RWPE2 (cell line): ENCODE results near the gene KAT8.

Experiments used
- ATAC-seq: fragments of 200-7000 bp; cut with Tn5 transposase; 3 replicates; pipeline ENCODE4 v1.9.1; 2021; ENCODE audit warnings: low read depth
- DNase-seq: peaks from one replicate; pipeline ENCODE4 v3.0.0-alpha.2; 2020; ENCODE audit warnings: low spot score
- H3K27ac ChIP-seq: fragments of 450-650 bp; 2 replicates; pipeline ENCODE4 v1.5.1; 2017; ENCODE audit warnings: mild to moderate bottlenecking; ENCODE audit not compliant: poor library complexity, severe bottlenecking
- H3K27me3 ChIP-seq: fragments of 250-450 bp; sonication (Bioruptor Pico); 2 replicates; pipeline ENCODE4 v1.5.1; 2021; ENCODE audit warnings: mild to moderate bottlenecking, moderate library complexity; ENCODE audit not compliant: insufficient read depth, poor library complexity, severe bottlenecking
- H3K36me3 ChIP-seq: fragments of 250-450 bp; sonication (Bioruptor Pico); 2 replicates; pipeline ENCODE4 v1.5.1; 2020; ENCODE audit warnings: low read depth, mild to moderate bottlenecking, moderate library complexity
- H3K4me1 ChIP-seq: fragments of 250-450 bp; sonication (Bioruptor Pico); 2 replicates; pipeline ENCODE4 v1.5.1; 2021; ENCODE audit warnings: mild to moderate bottlenecking, moderate library complexity; ENCODE audit not compliant: insufficient read depth, poor library complexity, severe bottlenecking
- H3K4me3 ChIP-seq: fragments of 250-450 bp; sonication (Bioruptor Pico); 2 replicates; pipeline ENCODE4 v1.5.1; 2021; ENCODE audit warnings: mild to moderate bottlenecking, moderate library complexity; ENCODE audit not compliant: severe bottlenecking
- H3K9me3 ChIP-seq: fragments of 250-450 bp; sonication (Bioruptor Pico); 2 replicates; pipeline ENCODE4 v1.5.1; 2021; ENCODE audit warnings: mild to moderate bottlenecking, moderate library complexity; ENCODE audit not compliant: severe bottlenecking
- TF ChIP-seq, protein P1 (sequence below): fragments of 450-650 bp; IDR thresholded peaks from one replicate; pipeline ENCODE4 v1.5.1; 2017; ENCODE audit warnings: mild to moderate bottlenecking, moderate library complexity; ENCODE audit not compliant: poor library complexity, severe bottlenecking

KAT8 gene

DNA sequence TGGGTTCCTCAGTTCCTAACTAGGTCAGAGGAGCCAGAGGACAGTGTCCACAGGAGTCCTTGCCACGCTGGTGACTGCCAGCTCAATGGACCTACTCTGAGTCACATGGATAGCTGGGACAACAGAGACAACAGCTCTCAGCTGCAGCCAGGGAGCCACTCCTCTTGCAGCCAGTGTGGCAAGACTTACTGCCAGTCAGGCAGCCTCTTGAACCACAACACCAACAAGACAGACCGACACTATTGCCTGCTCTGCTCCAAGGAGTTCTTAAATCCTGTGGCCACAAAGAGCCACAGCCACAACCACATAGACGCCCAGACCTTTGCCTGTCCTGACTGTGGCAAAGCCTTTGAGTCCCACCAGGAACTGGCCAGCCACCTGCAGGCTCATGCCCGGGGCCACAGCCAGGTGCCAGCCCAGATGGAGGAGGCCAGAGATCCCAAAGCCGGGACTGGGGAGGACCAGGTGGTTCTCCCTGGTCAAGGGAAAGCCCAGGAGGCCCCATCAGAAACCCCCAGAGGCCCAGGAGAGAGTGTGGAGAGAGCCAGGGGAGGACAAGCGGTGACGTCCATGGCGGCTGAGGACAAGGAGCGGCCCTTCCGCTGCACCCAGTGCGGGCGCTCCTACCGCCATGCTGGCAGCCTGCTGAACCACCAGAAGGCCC lies 36.6 kb upstream of the KAT8 start:
- Histone ChIP-seq H3K27ac (no peak overlapping the region), H3K4me3 (no peak overlapping the region), H3K27me3 (no peaks in the 10 kb centered on the region), H3K36me3 (peaks cover 53% of the 10 kb centered on the region), H3K4me1 (no peaks in the 10 kb centered on the region), H3K9me3 (no peaks in the 10 kb centered on the region)
- peak; percentile 51 for DNase-seq
- TF ChIP-seq, protein P1, sequence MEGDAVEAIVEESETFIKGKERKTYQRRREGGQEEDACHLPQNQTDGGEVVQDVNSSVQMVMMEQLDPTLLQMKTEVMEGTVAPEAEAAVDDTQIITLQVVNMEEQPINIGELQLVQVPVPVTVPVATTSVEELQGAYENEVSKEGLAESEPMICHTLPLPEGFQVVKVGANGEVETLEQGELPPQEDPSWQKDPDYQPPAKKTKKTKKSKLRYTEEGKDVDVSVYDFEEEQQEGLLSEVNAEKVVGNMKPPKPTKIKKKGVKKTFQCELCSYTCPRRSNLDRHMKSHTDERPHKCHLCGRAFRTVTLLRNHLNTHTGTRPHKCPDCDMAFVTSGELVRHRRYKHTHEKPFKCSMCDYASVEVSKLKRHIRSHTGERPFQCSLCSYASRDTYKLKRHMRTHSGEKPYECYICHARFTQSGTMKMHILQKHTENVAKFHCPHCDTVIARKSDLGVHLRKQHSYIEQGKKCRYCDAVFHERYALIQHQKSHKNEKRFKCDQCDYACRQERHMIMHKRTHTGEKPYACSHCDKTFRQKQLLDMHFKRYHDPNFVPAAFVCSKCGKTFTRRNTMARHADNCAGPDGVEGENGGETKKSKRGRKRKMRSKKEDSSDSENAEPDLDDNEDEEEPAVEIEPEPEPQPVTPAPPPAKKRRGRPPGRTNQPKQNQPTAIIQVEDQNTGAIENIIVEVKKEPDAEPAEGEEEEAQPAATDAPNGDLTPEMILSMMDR = no peak
- ATAC-seq = no peak

DNA sequence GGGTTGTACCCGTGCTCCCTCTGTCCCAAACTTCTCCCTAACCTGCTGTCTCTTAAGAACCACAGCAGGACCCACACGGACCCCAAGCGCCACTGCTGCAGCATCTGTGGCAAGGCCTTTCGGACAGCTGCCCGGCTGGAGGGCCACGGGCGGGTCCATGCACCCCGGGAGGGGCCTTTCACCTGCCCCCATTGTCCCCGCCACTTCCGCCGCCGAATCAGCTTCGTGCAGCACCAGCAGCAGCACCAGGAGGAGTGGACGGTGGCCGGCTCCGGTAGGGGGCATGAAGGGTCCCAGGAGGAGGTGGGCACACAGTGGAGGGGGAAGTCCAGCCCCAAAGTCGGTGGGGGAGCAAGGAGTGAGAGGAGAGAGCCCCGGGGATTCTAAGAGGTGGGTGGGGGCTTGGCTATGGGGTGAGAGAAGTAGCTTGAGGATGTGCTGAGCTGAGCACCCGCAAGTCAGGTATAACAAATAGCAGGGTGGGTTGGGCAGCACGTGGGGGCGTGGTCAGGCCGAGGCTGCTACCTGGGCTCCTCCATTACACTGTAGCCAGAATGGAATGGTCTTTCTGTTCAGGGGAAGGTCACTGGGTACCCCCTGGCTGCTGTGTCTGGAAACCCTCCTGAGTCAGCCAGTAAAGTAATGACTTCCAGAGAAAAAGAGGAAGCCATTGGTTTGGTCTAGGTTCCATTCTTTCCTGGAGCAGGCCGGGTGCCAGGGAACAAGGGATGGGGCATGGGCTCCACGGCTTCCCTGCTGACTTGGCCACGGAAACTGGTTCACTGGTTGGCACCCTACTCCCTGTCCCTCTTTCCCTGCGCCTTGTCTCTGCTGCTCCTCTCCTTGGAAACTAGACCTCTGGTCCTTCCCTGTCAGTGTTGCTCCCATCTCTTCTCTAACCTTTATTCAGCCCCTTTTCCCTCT lies 35.8 kb upstream of the KAT8 start:
- Histone ChIP-seq H3K9me3 (no peaks in the 10 kb centered on the region), H3K36me3 (peaks cover 53% of the 10 kb centered on the region), H3K27ac (peak overlapping the region; percentile 4), H3K4me3 (no peak overlapping the region), H3K27me3 (no peaks in the 10 kb centered on the region), H3K4me1 (no peaks in the 10 kb centered on the region)
- TF ChIP-seq, protein P1 = no peak
- no peak for ATAC-seq
- peak; percentile 62 for DNase-seq

DNA sequence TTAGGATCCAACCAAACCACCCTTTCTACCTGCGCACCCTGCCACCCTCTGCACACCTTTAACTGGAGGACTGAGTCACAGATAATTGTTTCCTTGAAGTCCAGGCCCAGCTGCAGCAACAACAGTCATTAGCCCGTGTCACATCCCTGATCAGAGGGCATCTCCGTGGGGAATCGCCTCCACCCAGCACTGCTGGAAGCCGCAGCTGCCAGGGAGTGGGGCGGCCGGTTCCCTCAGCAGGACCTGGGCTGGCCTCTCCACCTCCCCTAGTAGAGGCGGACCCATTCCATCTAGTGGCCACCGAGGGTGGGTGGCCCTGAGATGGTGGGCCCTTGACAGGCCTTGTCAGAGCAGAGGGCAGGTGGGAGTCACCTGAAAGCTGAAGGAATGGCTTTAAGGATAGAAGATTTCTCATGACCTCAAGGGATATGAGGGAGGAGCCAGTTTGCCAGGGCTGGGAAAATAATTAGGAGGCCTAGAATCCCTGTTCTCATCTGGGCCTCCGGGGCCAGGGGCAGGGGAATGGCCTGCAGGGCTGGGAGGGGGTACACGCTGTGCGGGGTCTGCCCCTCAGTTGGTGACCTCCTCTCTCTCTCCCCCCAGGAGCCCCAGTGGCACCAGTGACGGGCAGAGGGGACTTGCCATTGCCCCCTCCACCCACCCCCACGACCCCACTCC lies 35.0 kb upstream of the KAT8 start:
- ATAC-seq (no peak), DNase-seq (peak; percentile 55)
- TF ChIP-seq, protein P1 = no peak
- Histone ChIP-seq H3K4me1 (no peaks in the 10 kb centered on the region), H3K36me3 (peaks cover 45% of the 10 kb centered on the region), H3K27ac (peak overlapping the region; percentile 4), H3K27me3 (no peaks in the 10 kb centered on the region), H3K4me3 (no peak overlapping the region), H3K9me3 (no peaks in the 10 kb centered on the region)

DNA sequence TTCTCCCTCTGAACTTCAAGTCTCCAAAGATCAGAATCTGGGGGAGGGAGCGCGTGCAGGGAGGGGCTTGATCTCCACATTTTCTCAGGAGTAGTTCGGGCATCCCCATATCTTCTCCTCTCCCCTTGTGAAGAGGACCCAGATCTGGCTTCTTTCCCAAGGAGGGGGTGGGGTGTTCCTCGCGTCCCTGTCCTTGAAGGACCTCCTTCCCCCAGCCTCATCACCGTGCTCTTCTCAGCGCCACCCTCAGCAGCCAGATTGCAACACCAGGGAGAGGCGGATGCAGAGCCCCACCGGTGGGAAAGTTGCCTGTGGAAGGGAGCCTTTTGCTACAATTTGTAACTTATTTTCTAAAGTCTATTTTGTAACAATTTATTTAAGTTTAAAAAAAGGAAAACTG lies 34.4 kb upstream of the KAT8 start:
- DNase-seq (no peak), ATAC-seq (no peak)
- Histone ChIP-seq H3K27ac (no peak overlapping the region), H3K27me3 (no peaks in the 10 kb centered on the region), H3K4me3 (no peak overlapping the region), H3K36me3 (peaks cover 40% of the 10 kb centered on the region), H3K4me1 (no peaks in the 10 kb centered on the region), H3K9me3 (no peaks in the 10 kb centered on the region)
- TF ChIP-seq, protein P1 = no peak
